Glutamatergic neuron (in vitro differentiated cells): ENCODE measurements around the gene RETREG2. TPM values are rescaled to one million over a fixed set of nuclear protein-coding genes. Genes with fewer than 3 reads are reported as not detected.

Experiments
- DNase-seq: peaks from one replicate; pipeline ENCODE4 v3.0.0; 2022
- H3K27ac Mint-ChIP-seq: one replicate; pipeline ENCODE4 v1.8.0; 2020; ENCODE audit warnings: mild to moderate bottlenecking, mixed read lengths, inconsistent platforms; ENCODE audit not compliant: unreplicated experiment
- H3K27me3 Mint-ChIP-seq: one replicate; pipeline ENCODE4 v1.8.0; 2020; ENCODE audit warnings: mild to moderate bottlenecking, moderate library complexity, mixed read lengths, inconsistent platforms; ENCODE audit not compliant: unreplicated experiment
- H3K36me3 Mint-ChIP-seq: one replicate; pipeline ENCODE4 v1.8.0; 2020; ENCODE audit warnings: mild to moderate bottlenecking, mixed read lengths, inconsistent platforms; ENCODE audit not compliant: unreplicated experiment
- H3K4me1 Mint-ChIP-seq: one replicate; pipeline ENCODE4 v1.8.0; 2020; ENCODE audit warnings: mild to moderate bottlenecking, low read depth, mixed read lengths, inconsistent platforms; ENCODE audit not compliant: unreplicated experiment
- H3K4me3 Mint-ChIP-seq: one replicate; pipeline ENCODE4 v1.8.0; 2020; ENCODE audit warnings: mild to moderate bottlenecking, mixed read lengths, inconsistent platforms; ENCODE audit not compliant: unreplicated experiment
- H3K9me3 Mint-ChIP-seq: one replicate; pipeline ENCODE4 v1.8.0; 2020; ENCODE audit warnings: mild to moderate bottlenecking, moderate library complexity, mixed read lengths, inconsistent platforms; ENCODE audit not compliant: unreplicated experiment
- CTCF ChIP-seq: fragments of 200-600 bp; sonication (generic); IDR thresholded peaks from one replicate; pipeline ENCODE4 v1.5.0; 2021; ENCODE audit not compliant: partially characterized antibody, unreplicated experiment
- total RNA-seq: library from RNA; stranded (reverse); fragmentation: NEBNext Ultra II Directional; extraction: Animal tissue kit (Norgen Biotek cat#: 25700); gene quantifications from one replicate; pipeline ENCODE4 v1.2.1, GENCODE V29; 2021; ENCODE audit not compliant: unreplicated experiment

RETREG2 gene
- total RNA-seq, 1 donor from 2014 or later = 167 TPM

DNA sequence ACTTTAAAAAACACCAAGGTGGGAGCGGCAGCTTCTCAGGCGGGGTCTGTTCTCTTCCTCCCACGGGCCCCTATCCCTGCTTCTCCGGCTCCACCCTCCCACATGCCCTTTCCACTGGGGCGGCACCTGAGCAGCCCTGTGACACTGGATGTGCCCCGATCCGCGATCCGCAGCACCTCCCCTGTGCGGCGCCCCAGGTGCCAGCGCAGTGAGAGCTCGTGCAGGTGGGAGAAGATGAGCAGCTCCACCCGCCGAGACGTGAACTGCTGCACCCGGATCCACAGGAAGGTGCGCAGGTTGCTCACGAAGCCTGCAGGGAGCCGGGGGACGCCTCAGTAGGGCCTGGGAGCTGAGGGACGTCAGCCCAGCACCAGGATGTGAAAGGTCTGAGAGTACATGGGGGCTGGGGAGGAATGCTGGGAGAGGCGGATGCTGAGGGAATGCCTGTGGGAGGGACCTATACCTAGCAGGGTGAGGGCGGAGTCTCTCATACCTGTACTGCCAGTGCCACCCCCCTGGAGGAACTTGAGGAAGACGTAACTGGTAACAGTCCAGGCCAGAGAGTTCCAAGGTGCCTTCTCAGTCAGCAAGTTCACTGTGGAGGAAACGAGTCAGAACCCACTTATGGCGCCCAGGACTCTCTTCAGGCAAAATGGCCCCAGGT is 37.9 kb downstream of the RETREG2 start:
- Mint-ChIP-seq H3K27me3 (peaks cover 7% of the 10 kb centered on the region), H3K4me1 (peaks cover 11% of the 10 kb centered on the region), H3K27ac (no peak overlapping the region), H3K36me3 (no peaks in the 10 kb centered on the region), H3K4me3 (no peak overlapping the region), H3K9me3 (peaks cover 15% of the 10 kb centered on the region)
- no peak for TF ChIP-seq CTCF
- no peak for DNase-seq

- Mint-ChIP-seq H3K36me3 (peaks cover 3% of the 10 kb centered on the region), H3K4me3 (peak overlapping the region; percentile 75), H3K27me3 (peaks cover 10% of the 10 kb centered on the region), H3K27ac (peak overlapping the region; percentile 82), H3K4me1 (peaks cover 11% of the 10 kb centered on the region), H3K9me3 (peaks cover 15% of the 10 kb centered on the region)
- no peak for TF ChIP-seq CTCF
- DNase-seq = no peak
These were observed 38.5 kb downstream of the RETREG2 start for GRCh38 chr2:219216535-219216915.

- Mint-ChIP-seq H3K27ac (peak overlapping the region; percentile 98), H3K27me3 (peaks cover 12% of the 10 kb centered on the region), H3K4me1 (peaks cover 11% of the 10 kb centered on the region), H3K9me3 (peaks cover 12% of the 10 kb centered on the region), H3K36me3 (peaks cover 5% of the 10 kb centered on the region), H3K4me3 (peak overlapping the region; percentile 93)
- DNase-seq = no peak
- no peak for TF ChIP-seq CTCF
These were observed 40.2 kb downstream of the RETREG2 start for GRCh38 chr2:219218217-219218731.

GRCh38 chr2:219218732-219219701 is 40.9 kb downstream of the RETREG2 start, which contains the start of gene ABCB6:
TSS of gene ABCB6 (minus strand) at chr2:219218958. CDS start at chr2:219218673, 285 bp downstream.
- Mint-ChIP-seq H3K36me3 (peaks cover 5% of the 10 kb centered on the region), H3K4me3 (peak within 1 kb of the TSS; percentile 93), H3K27me3 (peaks cover 9% of the 10 kb centered on the region), H3K27ac (peak within 1 kb of the TSS; percentile 98), H3K4me1 (peaks cover 11% of the 10 kb centered on the region), H3K9me3 (peaks cover 12% of the 10 kb centered on the region)
- no peak for TF ChIP-seq CTCF
- DNase-seq = peak; percentile 98
